Breast epithelium (tissue), 4 donors: ENCODE results near the gene CENPQ. TPM values are rescaled to one million over a fixed set of nuclear protein-coding genes. Genes with fewer than 3 reads are reported as not detected.
"Not testable (repeated sequence)": the region's sequence is repeated elsewhere in the genome, so short reads cannot be mapped to it uniquely, and the experiment has no call there.

Source experiments
- DNase-seq, 2 donors: peaks; one replicate each; pipeline ENCODE4 v3.0.0-alpha.2; 2019; ENCODE audit warnings: low spot score in 2 of 2
- H3K27ac ChIP-seq, 2 donors: fragments of 200-600 bp; sonication (generic) in 1 of 2; one replicate each; pipeline ENCODE4 v1.5.1; 2016 to 2019; ENCODE audit warnings: mild to moderate bottlenecking in 1 of 2
- H3K27me3 ChIP-seq, 2 donors: fragments of 200-600 bp; sonication (generic) in 1 of 2; one replicate each; pipeline versions ENCODE4 v1.5.1 to v1.6.0; 2017 to 2019; ENCODE audit warnings: control low read depth in 1 of 2, mild to moderate bottlenecking in 1 of 2
- H3K36me3 ChIP-seq: fragments of 200-600 bp; one replicate; pipeline ENCODE4 v1.5.1; 2019
- H3K4me1 ChIP-seq, 2 donors: fragments of 200-600 bp; sonication (generic); one replicate each; pipeline ENCODE4 v1.5.1; 2016 to 2019; ENCODE audit warnings: control low read depth in 1 of 2
- H3K4me3 ChIP-seq, 3 donors: fragments of 200-600 bp; sonication (generic); 1 replicate in 2 of 3; 2 replicates in 1 of 3; pipeline ENCODE4 v1.5.1; 2016 to 2019; ENCODE audit warnings: mild to moderate bottlenecking in 3 of 3, moderate library complexity in 2 of 3
- H3K9me3 ChIP-seq, 2 donors: fragments of 200-600 bp; sonication (generic) in 1 of 2; one replicate each; pipeline ENCODE4 v1.5.1; 2016 to 2019; ENCODE audit warnings: control low read depth in 1 of 2
- POLR2A ChIP-seq: fragments of 450-650 bp; IDR thresholded peaks from one replicate; pipeline ENCODE4 v1.6.1; 2016; ENCODE audit warnings: antibody characterized with exemption, mild to moderate bottlenecking, moderate library complexity
- POLR2AphosphoS5 ChIP-seq, 3 donors: sonication (generic); formaldehyde crosslinking; IDR thresholded peaks; one replicate each; pipeline ENCODE4 v1.6.1; 2017; ENCODE audit warnings: antibody characterized with exemption in 3 of 3
- intact Hi-C: fragments of 100-400 bp; cut with DNase I; formaldehyde crosslinking; loops from one replicate; pipeline ENCODE4 v1.15.1; 2023; ENCODE audit warnings: low total_unique reads
- total RNA-seq, 3 donors: library from RNA; depleted of rRNA; stranded (reverse); fragments of >200 nt; gene quantifications; one replicate each; pipeline ENCODE4 v1.1.0, GENCODE V29; 2016
- TF ChIP-seq, protein P1 (sequence below), 3 donors: fragments of 450-650 bp; IDR thresholded peaks; one replicate each; pipeline ENCODE4 v1.5.1; 2016 to 2017; ENCODE audit warnings: antibody characterized with exemption in 3 of 3, mild to moderate bottlenecking in 3 of 3, moderate library complexity in 3 of 3

CENPQ gene
- total RNA-seq, 3 donors from 2014 or later, result 2.9 to 9.7 (median 6.4) TPM

DNA sequence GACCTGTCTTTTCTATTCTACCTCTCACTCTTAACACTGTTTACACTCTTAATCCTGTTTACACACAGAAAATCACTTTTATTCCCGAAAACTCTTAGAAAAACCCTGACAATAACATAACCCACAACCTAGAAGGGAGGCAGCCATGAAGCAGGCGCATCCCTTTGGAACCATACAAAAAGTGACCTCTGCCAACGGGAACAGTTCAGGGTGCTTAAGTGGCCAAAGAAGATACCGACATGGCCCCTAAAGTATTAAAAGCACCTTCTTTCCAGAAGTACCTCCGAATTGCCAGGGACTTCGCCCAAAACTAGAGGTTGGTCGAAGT is 607 bp upstream of the CENPQ start:
- TF ChIP-seq POLR2AphosphoS5 (IDR thresholded peaks at IDR 0.05) (no peak), POLR2A (no peak)
- TF ChIP-seq, protein P1, sequence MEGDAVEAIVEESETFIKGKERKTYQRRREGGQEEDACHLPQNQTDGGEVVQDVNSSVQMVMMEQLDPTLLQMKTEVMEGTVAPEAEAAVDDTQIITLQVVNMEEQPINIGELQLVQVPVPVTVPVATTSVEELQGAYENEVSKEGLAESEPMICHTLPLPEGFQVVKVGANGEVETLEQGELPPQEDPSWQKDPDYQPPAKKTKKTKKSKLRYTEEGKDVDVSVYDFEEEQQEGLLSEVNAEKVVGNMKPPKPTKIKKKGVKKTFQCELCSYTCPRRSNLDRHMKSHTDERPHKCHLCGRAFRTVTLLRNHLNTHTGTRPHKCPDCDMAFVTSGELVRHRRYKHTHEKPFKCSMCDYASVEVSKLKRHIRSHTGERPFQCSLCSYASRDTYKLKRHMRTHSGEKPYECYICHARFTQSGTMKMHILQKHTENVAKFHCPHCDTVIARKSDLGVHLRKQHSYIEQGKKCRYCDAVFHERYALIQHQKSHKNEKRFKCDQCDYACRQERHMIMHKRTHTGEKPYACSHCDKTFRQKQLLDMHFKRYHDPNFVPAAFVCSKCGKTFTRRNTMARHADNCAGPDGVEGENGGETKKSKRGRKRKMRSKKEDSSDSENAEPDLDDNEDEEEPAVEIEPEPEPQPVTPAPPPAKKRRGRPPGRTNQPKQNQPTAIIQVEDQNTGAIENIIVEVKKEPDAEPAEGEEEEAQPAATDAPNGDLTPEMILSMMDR (IDR thresholded peaks at IDR 0.05), result no peak
- Histone ChIP-seq H3K9me3 (no peaks in the 10 kb centered on the region), H3K4me3 (peak overlapping the region; percentile 75 to 89 (median 86)), H3K27me3 (no peaks in the 10 kb centered on the region), H3K36me3 (no peaks in the 10 kb centered on the region), H3K4me1 (peaks cover 0 to 13% of the 10 kb centered on the region in 2 donors), H3K27ac (peak overlapping the region; percentile 95 to 96)
- intact Hi-C loops, result no loop called here
- DNase-seq, result no peak

DNA sequence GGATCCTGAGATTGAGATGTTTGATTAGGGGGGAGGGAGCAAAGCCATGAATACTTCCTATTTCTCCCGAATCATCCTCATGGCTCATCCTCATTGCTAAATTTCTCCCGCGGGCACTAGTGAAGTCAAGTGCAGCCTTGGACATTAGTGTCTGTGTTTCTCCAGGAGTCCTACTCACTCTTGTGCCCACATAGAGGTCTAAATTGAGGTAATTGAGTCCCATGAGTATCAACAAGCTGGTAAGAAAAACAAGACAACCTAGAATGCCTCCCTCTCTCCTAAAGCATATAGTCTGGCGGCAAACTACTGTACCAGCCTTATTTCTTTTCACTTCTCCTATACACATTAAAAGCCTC is 420 bp downstream of the CENPQ start:
- no peak for TF ChIP-seq POLR2A
- no peak for DNase-seq
- peak overlapping the region; percentile 75 to 89 (median 86) for H3K4me3 ChIP-seq
- no peaks in the 10 kb centered on the region for H3K9me3 ChIP-seq
- H3K36me3 ChIP-seq, result no peaks in the 10 kb centered on the region
- H3K27me3 ChIP-seq, result no peaks in the 10 kb centered on the region
- intact Hi-C loops, result no loop called here
- peak overlapping the region; percentile 95 to 96 for H3K27ac ChIP-seq
- H3K4me1 ChIP-seq, result peaks cover 0 to 13% of the 10 kb centered on the region in 2 donors

GRCh38 chr6:49464691-49465090 is 1.5 kb downstream of the CENPQ start:
- Histone ChIP-seq H3K9me3 (no peaks in the 10 kb centered on the region), H3K4me1 (peaks cover 0 to 10% of the 10 kb centered on the region in 2 donors), H3K4me3 (no peak overlapping the region), H3K27ac (no peak overlapping the region), H3K36me3 (no peaks in the 10 kb centered on the region), H3K27me3 (no peaks in the 10 kb centered on the region)
- TF ChIP-seq POLR2A (no peak), POLR2AphosphoS5 (IDR thresholded peaks at IDR 0.05) (no peak)
- TF ChIP-seq, protein P1 (IDR thresholded peaks at IDR 0.05), result no peak
- intact Hi-C loops, result no loop called here
- no peak for DNase-seq

DNA sequence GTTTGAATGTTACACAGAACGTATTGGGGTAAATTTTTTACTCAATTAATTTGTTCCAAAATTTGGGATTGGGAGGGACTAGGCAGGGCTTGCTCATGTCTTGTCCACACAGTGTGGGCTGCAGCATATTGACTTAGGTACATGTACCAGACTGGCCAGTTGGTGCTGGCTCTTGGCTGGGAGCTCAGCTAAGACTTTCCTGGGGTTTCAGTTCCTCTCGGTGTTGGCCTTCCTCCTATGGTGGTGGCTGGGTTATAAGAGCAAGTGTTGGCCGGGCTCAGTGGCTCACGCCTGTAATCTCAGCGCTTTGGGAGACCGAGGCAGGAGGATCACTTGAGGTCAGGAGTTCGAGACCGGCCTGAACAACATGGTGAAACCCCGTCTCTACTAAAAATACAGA is 4.9 kb downstream of the CENPQ start:
- TF ChIP-seq POLR2AphosphoS5 (IDR thresholded peaks at IDR 0.05) (no peak), POLR2A (no peak)
- TF ChIP-seq, protein P1 (IDR thresholded peaks at IDR 0.05), result no peak
- no peaks in the 10 kb centered on the region for H3K9me3 ChIP-seq
- H3K36me3 ChIP-seq, result no peaks in the 10 kb centered on the region
- intact Hi-C loops, result no loop called here
- H3K27ac ChIP-seq, result no peak overlapping the region
- H3K4me3 ChIP-seq, result no peak overlapping the region
- no peak for DNase-seq
- H3K4me1 ChIP-seq, result no peaks in the 10 kb centered on the region
- H3K27me3 ChIP-seq, result no peaks in the 10 kb centered on the region

GRCh38 chr6:49476564-49476963 is 13.4 kb downstream of the CENPQ start:
- DNase-seq, H3K36me3 ChIP-seq, intact Hi-C loops, H3K27me3 ChIP-seq, H3K27ac ChIP-seq, H3K4me3 ChIP-seq, H3K4me1 ChIP-seq, H3K9me3 ChIP-seq: not testable (repeated sequence)

- DNase-seq, result no peak
- Histone ChIP-seq H3K9me3 (no peaks in the 10 kb centered on the region), H3K27me3 (no peaks in the 10 kb centered on the region), H3K4me3 (no peak overlapping the region), H3K27ac (no peak overlapping the region), H3K4me1 (no peaks in the 10 kb centered on the region), H3K36me3 (no peaks in the 10 kb centered on the region)
- TF ChIP-seq POLR2AphosphoS5 (IDR thresholded peaks at IDR 0.05), result no peak
- no peak for TF ChIP-seq POLR2A
- TF ChIP-seq, protein P1 (IDR thresholded peaks at IDR 0.05), result no peak
- intact Hi-C loops, result no loop called here
Measured at GRCh38 chr6:49479308-49479970, 16.3 kb downstream of the CENPQ start.

- H3K9me3 ChIP-seq, DNase-seq, H3K27ac ChIP-seq, H3K4me3 ChIP-seq, H3K4me1 ChIP-seq, H3K27me3 ChIP-seq, H3K36me3 ChIP-seq, intact Hi-C loops: not testable (repeated sequence)
Measured at GRCh38 chr6:49481846-49482245, 18.7 kb downstream of the CENPQ start.

- DNase-seq, H3K9me3 ChIP-seq, H3K4me1 ChIP-seq, H3K27me3 ChIP-seq, H3K36me3 ChIP-seq, H3K27ac ChIP-seq, H3K4me3 ChIP-seq, intact Hi-C loops: not testable (repeated sequence)
Measured at GRCh38 chr6:49483380-49483779, 20.2 kb downstream of the CENPQ start.
